HG02970 (cell line): ENCODE measurements around the gene TNNI3.
A peak's percentile ranks its signal among the peaks of the same experiment; 100 is the strongest.

Experiments used
- ATAC-seq: cut with Tn5 transposase; IDR thresholded peaks from one replicate; pipeline ENCODE4 v1.9.1; 2021; ENCODE audit warnings: mild to moderate bottlenecking, moderate library complexity, moderate number of reproducible peaks; ENCODE audit not compliant: unreplicated experiment, low FRiP score

The TNNI3 gene

DNA sequence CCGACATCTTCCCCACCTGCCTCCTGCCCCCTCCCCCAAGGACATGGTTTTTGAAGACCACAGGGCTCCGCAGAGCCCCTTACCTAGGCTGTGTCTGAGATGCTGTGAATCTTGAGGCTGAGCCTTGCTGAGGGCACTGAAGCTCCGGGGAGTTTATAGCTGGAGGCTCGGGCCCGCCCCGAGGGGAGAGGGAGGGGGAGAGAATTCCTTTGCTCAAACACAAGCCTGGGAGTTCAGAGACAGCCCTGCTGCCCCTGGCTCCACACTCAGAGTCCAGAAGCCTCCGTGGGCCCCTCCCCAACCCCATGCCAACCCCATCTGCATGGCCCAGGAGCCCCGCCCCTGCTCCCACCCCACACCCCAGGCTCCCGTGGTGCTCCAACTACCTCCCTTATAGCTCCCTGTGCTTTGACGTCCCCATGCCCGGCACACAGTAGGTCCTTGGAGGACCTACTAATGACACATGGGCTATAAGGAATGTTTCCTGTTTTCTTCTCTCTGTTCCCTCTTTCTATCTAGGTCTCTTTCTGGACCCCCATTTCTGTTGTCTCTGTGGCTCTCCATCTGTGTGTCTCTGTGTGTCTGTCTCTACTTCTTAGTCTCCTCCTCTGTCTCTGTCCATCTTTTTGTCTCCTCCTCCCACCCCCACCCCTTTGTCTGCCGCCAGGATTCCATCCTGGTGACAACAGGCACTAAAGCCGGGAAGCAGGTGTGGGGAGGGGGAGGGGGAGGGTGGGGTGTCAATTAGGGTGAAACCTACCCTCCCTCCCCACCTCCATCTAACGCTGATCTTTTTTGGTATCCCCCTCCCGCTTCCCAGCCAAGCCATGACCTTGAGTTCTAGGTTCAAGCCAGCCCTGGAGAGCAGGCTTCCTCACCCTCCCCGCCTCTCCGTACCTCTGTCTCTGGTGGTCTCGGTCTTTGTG, 8.2 kb downstream of the TNNI3 start, which contains the start of gene TNNT1:
TSS of gene TNNT1 (minus strand) at position 129 of the 926 bp plus-strand sequence. CDS start 2,049 bp downstream, outside the sequence.
- ATAC-seq, result no peak

- ATAC-seq, result no peak
Measured at GRCh38 chr19:55147545-55148251, 9.8 kb downstream of the TNNI3 start.

GRCh38 chr19:55146705-55147273, 10.7 kb downstream of the TNNI3 start:
- no peak for ATAC-seq

GRCh38 chr19:55146078-55146704, 11.3 kb downstream of the TNNI3 start:
- ATAC-seq, result no peak

DNA sequence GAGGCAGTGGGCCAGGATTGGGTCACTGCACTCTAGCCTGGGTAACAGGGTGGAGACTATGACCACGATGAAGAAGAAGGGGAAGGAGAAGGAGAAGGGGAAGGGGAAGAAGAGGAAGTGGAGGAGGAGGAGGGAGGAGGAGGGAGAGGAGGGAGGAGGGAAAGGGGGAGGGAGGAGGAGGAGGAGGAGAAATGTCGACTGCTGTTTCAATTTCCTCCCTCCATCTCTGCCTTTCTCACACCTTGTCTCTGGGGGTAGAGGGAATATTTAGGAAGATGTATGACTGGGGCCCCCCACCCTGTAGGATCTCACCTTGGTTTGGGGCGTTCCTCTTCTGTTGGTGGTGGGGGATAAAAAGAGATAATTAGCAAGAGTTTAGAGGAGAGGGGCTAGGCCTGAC, 12.3 kb downstream of the TNNI3 start:
- ATAC-seq, result no peak

GRCh38 chr19:55141696-55142095, 15.8 kb downstream of the TNNI3 start:
- no peak for ATAC-seq

DNA sequence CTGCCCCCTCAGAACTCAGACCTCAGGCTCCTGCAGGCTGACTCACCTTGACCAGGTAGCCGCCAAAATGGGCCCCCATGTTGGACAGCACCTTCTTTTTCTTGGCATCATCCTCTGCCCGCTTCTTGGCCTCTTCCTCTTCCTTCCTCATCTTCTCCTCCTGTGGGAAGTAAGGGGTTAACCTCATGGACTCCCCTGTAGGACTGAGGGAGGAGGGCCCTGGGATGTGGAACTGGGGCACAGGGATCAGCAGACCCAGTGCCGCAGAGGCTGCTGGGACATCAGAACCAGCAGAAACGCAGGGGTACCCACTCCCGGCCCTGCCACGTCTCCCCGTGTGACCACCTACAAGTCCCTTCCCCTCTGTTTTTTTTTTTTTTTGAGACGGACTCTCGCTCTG, 19.6 kb downstream of the TNNI3 start:
- no peak for ATAC-seq

GRCh38 chr19:55136399-55137102, 21.0 kb downstream of the TNNI3 start:
- ATAC-seq, result no peak

DNA sequence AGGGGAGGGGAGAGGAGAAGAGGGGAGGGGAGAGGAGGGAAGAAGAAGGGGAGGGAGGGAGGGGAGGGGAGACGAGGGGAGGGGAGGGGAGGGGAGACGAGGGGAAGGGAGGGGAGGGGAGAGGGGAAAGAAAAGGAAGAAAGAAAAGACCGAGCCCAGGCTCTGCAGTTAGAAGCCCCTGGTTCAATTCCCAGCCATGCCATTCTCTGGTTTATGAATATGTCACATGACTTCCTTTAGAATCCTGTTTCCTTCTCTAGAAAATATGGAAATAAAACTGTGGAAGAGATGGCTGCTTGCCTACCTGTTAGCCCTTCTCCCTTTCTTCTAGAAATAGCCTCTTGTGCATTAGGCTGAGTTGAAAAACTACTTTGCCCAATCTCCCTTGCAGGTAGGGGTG, 22.8 kb downstream of the TNNI3 start:
- no peak for ATAC-seq

- ATAC-seq, result no peak
Measured at GRCh38 chr19:55133639-55134444, 23.7 kb downstream of the TNNI3 start.

DNA sequence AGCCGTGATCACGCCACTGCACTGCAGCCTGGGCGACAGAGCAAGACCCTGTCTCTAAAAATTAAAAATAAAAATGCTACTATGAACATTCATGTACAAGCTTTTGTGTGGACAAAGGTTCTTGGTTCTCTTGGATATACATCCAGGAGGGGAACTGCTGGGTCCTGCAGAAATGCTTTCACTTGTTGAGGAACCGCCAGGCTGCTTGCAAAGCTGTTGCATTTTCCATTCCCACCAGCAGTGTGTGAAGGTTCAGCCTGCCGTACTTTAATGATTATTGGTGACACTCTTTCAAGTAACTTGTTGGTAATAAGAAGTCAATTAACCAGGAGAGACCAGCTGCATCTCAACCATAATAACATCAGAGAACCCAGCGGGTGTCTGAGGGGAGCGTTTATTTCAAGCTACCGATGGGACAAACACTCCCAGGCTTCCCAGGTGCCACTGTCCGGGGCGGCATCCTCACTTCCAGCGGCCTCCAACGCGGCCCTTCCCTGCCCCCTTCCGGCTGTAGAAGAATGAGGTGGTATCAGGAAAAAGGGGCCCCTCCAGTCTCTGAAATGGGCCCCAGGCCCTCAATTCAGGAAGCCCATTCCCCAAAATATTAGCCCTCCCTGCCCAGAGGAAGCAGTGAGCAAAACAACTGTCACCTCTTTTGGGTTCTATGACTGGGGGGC, 24.9 kb downstream of the TNNI3 start:
- ATAC-seq, result no peak

DNA sequence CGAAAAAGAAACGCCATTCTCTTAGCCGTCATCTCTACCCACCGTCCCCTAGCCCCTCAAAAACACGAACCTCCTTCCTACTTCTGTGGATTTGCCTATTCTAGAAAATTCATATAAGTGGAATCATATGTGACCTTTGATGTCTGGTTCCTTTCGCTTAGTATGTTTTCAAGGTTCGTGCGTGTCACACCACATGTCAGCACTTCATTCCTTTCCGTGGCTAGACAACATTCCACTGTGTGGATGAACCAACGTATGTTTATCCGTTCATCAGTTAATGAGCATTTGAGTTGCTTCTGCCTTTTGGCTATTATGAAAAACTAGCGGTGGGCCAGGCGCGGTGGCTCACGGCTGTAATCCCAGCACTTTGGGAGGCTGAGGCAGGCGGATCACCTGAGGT, 26.1 kb downstream of the TNNI3 start:
- ATAC-seq, result no peak

DNA sequence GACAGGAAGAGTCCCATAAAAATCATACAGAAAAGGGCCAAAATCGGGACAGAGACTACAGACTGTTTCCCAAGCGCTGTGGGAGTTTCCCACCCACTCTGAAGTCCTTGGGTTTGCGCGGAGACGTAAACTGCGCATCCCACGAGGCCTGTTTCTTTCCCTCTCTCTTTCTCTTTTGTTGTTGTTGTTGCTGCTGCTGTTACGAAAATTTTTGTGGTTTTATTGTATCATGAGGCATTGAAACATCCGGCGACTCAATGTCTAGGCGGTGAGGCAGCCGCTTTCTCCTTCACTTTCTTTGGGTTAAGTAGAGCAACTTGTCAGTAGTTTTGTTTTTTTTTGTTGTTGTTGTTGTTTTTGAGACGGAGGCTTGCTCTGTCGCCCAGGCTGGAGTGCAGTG, 38.5 kb downstream of the TNNI3 start:
- no peak for ATAC-seq

- no peak for ATAC-seq
Measured at GRCh38 chr19:55118401-55118991, 39.0 kb downstream of the TNNI3 start.

GRCh38 chr19:55117663-55118391, 39.7 kb downstream of the TNNI3 start:
- peak; percentile 87 for ATAC-seq

GRCh38 chr19:55116859-55117662, 40.5 kb downstream of the TNNI3 start, which contains the start of gene PPP1R12C:
Gene PPP1R12C (minus strand): TSS chr19:55117637. CDS start chr19:55117543, 94 bp downstream.
- peak; percentile 8 for ATAC-seq
